Measurements from ENCODE around the gene LBHD2. TPM values are rescaled to one million over a fixed set of nuclear protein-coding genes. Genes with fewer than 3 reads are reported as not detected.

LBHD2 gene
- total RNA-seq, 1 donor from 2014 or later = not detected

GRCh38 chr14:103091041-103091882, 7.3 kb downstream of the LBHD2 start:
- peak; percentile 49 for ATAC-seq

DNA sequence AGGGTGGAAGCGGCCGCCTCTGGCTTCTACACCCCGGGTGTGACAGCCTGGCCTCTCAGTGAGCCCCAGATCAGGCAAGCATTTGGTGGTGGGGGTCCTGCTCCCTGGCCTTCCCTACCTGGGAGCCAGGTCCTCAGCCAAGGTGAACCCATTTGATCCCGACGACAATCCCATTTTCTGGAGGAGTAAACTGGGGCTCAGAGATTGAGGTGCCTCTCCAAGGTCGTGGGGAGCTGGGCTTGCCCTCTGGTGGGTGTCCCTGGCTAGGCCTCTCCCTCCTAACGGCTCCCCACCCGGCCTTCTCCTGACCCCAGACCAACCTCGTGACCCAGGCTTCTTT, 7.8 kb downstream of the LBHD2 start:
- ATAC-seq = no peak

GRCh38 chr14:103093856-103094405, 9.9 kb downstream of the LBHD2 start:
- peak; percentile 4 for ATAC-seq

DNA sequence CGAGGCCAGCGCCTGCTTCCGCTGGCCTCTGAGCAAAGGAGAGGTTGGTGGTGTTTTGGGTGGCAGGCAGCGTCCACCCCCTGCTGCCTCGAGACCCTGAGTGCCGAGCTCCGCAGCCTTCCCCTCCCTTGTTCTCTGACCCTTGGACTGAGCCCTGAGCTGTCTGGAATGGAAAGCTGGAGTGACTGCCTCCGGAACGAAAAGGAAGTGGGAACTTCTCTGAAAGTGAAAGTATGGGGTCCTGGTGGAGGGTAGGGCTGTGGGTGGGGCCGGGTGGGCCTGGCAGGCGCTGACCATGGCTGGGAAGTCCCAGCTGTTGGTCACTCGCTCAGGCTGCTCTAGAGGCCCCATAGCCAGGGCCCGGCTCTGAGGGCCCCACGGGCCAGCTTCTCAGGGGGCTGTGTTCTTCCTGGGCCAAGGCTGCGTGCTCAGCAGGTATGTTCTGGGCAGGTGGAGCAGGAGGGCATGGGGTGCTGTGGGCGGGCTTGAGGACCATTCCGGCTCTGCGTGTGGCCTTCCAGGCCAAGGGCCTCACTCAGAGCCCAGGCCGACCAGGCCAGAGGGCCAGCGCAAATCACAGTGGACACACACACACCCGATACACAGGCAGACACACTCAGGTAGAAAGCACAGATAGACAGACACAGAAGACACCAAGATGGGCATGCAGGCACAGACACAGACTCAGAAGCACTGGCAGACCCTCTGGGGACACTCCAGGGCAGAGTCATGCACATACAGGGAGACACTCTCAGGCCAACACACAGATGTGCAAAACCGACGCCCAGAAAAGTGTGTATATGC, 10.6 kb downstream of the LBHD2 start, which contains the start of gene EXOC3L4:
Gene EXOC3L4, plus strand, starts transcription at position 320 of the 804 bp plus-strand sequence. CDS start 5,495 bp downstream, outside the sequence.
- ATAC-seq = no peak

DNA sequence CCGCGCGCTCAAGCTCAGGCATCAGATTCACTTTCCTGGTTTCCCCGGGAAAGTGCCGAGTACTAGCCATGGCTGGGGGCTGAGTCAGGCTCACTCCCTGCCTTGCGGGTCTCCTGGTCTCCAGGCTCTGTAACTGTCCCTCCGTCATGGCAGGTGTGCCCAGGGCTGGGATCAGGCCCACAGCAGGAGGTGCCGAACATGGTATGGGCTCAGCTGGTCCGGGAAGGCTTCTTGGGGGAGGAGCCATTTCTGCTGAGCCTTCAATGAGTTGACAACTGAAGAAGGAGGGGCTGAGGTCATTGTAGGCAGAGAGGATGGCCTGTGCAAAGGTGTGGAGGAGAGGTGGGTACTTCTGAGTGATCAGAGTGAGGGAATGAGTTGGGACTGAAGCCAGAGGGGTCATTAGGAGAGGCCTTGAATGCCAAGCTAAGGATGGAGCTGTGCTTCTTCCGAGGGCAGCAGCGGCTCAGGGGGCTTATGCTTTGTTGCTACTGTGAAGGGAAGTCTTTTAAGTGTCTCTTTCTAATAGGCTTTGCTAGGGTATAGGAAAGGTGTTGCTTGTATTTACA, 11.3 kb downstream of the LBHD2 start:
- ATAC-seq = no peak

GRCh38 chr14:103096387-103096786, 12.4 kb downstream of the LBHD2 start:
- no peak for ATAC-seq

DNA sequence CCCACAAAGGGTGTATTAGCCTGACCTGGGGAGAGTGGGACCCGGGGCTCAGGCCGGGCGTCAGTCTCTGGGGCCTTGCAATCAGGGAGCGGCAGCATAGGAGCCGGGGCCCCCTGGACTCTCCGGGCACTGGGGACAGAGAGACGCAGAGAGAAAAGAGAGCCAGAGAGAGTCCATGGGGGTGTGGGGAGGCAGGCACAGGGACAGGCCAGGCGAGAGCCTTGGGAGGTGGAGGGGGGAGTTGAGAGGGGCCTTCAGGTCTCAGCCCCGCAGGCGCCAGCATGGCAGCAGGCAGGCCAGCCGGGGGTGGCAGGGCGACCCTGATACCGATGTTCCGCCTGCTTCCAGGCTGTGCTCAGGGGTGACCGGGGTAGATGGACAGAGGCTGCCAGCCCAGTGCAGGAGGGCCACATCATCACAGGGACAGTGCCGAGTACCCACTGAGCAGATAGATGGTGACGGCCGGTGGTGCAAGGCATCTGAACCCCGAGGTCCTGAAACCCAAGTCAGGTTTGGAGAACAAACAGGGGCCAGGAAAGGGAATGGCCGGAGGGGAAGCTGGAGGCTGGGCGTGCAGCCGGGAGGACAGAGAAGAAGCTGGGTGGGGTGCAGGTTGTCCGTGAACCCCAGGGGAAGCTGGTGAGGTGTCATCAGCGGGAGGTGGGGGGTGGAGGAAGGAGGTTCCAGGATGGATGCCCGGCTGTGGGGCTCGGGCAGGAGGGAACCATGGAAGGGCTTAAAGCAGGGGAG, 13.4 kb downstream of the LBHD2 start:
- no peak for ATAC-seq

- no peak for ATAC-seq
Measured at GRCh38 chr14:103097994-103098957, 14.3 kb downstream of the LBHD2 start.

DNA sequence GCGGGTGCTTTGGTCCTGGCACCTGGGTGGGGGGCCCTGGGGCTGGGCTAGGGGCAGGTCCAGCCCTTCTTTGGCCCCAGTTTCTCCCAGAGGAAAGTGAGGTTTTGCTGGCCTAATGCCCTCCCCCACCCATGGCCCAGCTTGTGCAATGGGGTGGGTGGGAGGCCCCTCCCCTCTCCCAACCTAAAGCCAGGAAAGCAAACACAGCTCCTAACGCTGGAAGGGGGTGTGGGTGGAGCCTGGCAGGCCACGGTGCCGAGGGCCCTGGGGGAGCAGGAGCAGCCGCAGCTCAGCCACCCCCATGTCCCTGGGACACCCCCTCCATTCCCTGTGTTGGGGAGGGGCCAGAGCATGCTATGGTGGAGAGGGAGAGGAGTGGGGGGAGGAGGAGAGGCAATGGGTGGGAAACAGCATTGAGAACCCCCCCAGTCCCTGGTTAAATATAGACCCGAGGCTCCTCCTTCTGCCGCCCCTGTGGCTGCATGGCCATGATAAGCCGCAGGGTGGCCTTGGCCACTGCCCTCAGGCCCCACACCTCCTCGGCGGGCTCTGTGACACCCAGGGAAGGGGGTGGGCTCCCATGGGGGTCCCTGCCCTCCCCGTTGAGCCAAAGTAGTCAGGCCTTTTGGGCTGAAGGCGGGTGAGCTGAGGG, 15.2 kb downstream of the LBHD2 start:
- no peak for ATAC-seq

DNA sequence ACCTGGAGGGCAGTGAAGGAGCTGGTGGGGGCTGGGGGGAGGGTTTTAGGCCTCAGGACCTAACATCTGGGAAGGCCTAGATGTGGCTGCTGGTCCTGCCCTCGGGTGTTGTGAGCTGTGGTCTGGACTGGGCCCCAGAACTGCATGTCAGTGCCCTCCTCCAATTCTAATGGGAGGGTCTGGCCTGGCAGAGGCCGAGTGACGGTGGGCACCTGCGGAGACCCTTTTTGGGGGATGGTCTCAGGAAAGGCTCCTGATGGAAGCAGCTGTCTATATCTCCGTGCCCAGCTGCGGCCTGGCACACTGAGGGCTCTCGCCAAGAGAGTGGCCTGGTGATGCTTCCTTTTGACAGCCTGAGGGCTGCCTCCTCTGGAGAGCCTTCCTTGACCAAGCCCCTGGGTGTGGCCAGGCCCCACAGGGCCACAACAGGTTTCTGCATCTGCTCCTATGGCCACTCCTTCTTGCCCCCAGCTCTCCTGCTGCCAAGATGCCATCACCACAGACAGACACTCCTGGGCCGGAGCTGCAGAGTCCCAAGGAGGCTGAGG, 15.8 kb downstream of the LBHD2 start:
- no peak for ATAC-seq

GRCh38 chr14:103100281-103101121, 16.5 kb downstream of the LBHD2 start:
- no peak for ATAC-seq

GRCh38 chr14:103101257-103101962, 17.4 kb downstream of the LBHD2 start:
- no peak for ATAC-seq

DNA sequence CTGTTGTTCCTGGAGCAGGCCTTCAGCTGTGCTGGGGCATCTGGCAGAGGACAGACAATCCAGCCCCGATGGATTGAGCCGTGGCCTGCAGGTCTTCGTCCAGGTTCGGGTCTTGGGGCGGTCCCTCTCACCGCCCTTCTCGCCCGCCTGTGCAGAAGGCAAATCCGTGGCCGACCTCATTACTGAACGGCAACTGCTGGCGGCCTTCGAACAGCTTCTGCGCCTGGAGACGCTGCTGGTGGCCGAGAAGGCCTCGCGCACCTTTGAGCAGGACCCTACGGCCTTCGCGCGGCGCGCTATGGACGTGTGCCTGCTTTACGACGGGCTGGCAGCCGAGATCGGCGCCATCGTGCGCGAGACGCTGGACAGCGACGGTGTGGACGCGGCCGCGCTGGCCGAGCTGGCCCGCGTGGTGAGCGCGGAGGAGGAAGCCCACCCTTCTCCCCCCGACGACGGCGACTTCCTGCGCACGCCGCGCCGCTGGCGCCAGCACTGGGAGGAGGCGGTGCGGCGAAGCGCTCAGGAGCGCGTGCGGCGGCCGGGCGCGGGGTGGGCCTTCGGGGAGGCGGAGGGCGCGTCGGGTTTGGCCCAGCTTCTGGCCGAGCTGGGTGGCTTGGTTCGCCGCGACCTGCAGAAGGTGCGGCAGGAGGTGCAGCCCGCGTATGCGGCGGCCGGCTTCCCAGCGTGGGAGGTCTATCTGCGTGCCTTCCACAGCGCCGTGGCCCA, 18.1 kb downstream of the LBHD2 start:
- ATAC-seq = no peak

DNA sequence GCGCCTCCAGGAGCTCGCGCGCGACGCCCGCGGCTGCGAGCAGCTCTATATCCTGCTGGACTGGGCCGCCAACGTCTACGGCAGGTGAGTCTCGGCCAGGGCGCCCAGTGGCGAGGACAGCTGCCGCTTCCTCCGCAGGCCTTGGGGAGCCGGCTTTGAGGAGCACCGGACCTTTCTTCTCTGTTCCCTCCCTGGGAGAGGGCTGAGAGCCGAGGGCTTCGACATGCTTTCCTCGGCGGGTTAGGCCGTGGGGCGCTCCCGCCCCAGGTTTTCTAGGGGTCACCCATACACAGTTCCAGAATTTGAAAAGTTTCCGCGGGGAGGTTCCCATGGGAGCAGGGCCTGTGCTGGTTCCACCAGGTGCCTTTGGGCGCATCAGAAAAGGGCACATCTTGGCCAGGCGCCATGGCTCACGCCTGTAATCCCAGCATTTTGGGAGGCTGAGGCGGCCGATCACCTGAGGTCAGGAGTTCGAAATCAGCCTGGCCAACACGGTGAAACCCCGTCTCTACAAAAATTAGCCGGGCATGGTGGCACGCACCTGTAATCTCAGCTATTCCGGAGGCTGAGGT, 18.8 kb downstream of the LBHD2 start:
- no peak for ATAC-seq

GRCh38 chr14:103103461-103104388, 19.7 kb downstream of the LBHD2 start:
- ATAC-seq = peak; percentile 48

DNA sequence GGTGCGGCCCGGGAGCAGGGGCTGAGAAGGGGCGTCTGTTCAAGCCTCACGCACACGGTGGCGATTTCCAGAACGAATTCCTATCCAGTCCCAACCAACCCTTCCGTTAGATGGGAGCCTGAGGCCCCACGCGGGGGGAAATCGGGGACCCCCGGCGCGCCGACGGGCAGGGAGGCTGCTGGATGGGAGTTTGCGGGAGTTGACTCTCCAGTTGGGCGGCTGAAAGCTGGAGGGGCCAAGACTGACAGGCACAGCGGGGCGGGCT, 20.3 kb downstream of the LBHD2 start:
- no peak for ATAC-seq

Measured in esophagus mucosa (tissue), 1 donor.